Ramos (cell line): ENCODE measurements around the gene CSNK1G1.
"Not testable (repeated sequence)": the region's sequence is repeated elsewhere in the genome, so short reads cannot be mapped to it uniquely, and the experiment has no call there.

Source experiments
- in situ Hi-C: fragments of 300-500 bp; cut with MboI; formaldehyde crosslinking; loops from one replicate; pipeline ENCODE4 v1.14.3; 2022; ENCODE audit warnings: low sequenced_read_pairs; ENCODE audit not compliant: unreplicated experiment

The CSNK1G1 gene

GRCh38 chr15:64247906-64248541 is 107.9 kb downstream of the CSNK1G1 start:
- in situ Hi-C loops: no loop called here

GRCh38 chr15:64247535-64247905 is 108.5 kb downstream of the CSNK1G1 start:
- in situ Hi-C loops: no loop called here

GRCh38 chr15:64246364-64247189 is 109.4 kb downstream of the CSNK1G1 start:
- in situ Hi-C loops: no loop called here

GRCh38 chr15:64245405-64245804 is 110.6 kb downstream of the CSNK1G1 start:
- in situ Hi-C loops: no loop called here

GRCh38 chr15:64237677-64238076 is 118.3 kb downstream of the CSNK1G1 start:
- in situ Hi-C loops: no loop called here

GRCh38 chr15:64236156-64236894 is 119.6 kb downstream of the CSNK1G1 start:
- in situ Hi-C loops: no loop called here

GRCh38 chr15:64235552-64235951 is 120.4 kb downstream of the CSNK1G1 start:
- in situ Hi-C loops: no loop called here

- in situ Hi-C loops: no loop called here
Observed at GRCh38 chr15:64233299-64233698, 122.7 kb downstream of the CSNK1G1 start.

GRCh38 chr15:64232400-64232799 is 123.6 kb downstream of the CSNK1G1 start:
- in situ Hi-C loops: no loop called here

GRCh38 chr15:64229129-64229724 is 126.7 kb downstream of the CSNK1G1 start:
- in situ Hi-C loops: no loop called here

- in situ Hi-C loops: no loop called here
Observed at GRCh38 chr15:64225804-64226203, 130.2 kb downstream of the CSNK1G1 start.

- in situ Hi-C loops: no loop called here
Observed at GRCh38 chr15:64224511-64224910, 131.5 kb downstream of the CSNK1G1 start.

- in situ Hi-C loops: no loop called here
Observed at GRCh38 chr15:64223882-64224281, 132.1 kb downstream of the CSNK1G1 start.

- in situ Hi-C loops: no loop called here
Observed at GRCh38 chr15:64222573-64223366, 133.2 kb downstream of the CSNK1G1 start.

GRCh38 chr15:64221911-64222310 is 134.1 kb downstream of the CSNK1G1 start:
- in situ Hi-C loops: not testable (repeated sequence)

- in situ Hi-C loops: not testable (repeated sequence)
Observed at GRCh38 chr15:64217429-64217750, 138.6 kb downstream of the CSNK1G1 start.

GRCh38 chr15:64216730-64217428 is 139.1 kb downstream of the CSNK1G1 start:
- in situ Hi-C loops: no loop called here

- in situ Hi-C loops: no loop called here
Observed at GRCh38 chr15:64216196-64216595, 139.8 kb downstream of the CSNK1G1 start.

GRCh38 chr15:64213646-64214045 is 142.3 kb downstream of the CSNK1G1 start:
- in situ Hi-C loops: no loop called here
